B cell (primary cell): ENCODE results near the gene KTI12. TPM values are rescaled to one million over a fixed set of nuclear protein-coding genes. Genes with fewer than 3 reads are reported as not detected.

Source experiments
- ATAC-seq: fragments of 200-7000 bp; cut with Tn5 transposase; one replicate; pipeline ENCODE4 v1.10.0; 2021; ENCODE audit warnings: low read depth, mild to moderate bottlenecking, moderate number of reproducible peaks, moderate library complexity
- CTCF ChIA-PET: fragments of 350-600 bp; sonication (Branson Sonifier 250); formaldehyde crosslinking; loops from one replicate; lab custom pipeline; 2021; ENCODE audit warnings: antibody characterized with exemption, inconsistent platforms; lab: Charles Lee
- POLR2A ChIA-PET: fragments of 350-600 bp; sonication (Branson Sonifier 250); formaldehyde crosslinking; loops from one replicate; lab custom pipeline; 2021; ENCODE audit warnings: antibody characterized with exemption; lab: Charles Lee
- DNase-seq: peaks from one replicate; pipeline ENCODE4 v3.0.0; 2013
- H2AFZ ChIP-seq: 2 replicates; pipeline ENCODE4 v1.6.1; 2012; ENCODE audit warnings: mild to moderate bottlenecking, low read depth, low read length; ENCODE audit not compliant: insufficient read depth, poor library complexity, severe bottlenecking
- H3K27ac ChIP-seq, 2 donors: 1 replicate in 1 of 2; 2 replicates in 1 of 2; pipeline ENCODE4 v1.5.1; 2012 to 2013; ENCODE audit warnings: low read length in 2 of 2, mild to moderate bottlenecking in 2 of 2, moderate library complexity in 1 of 2
- H3K27me3 ChIP-seq, 4 experiments: fragments of 200-600 bp in 1 of 4; sonication (generic) in 1 of 4; replicated peaks in 1 of 4; 1 replicate in 2 of 4; 2 replicates in 2 of 4; pipeline versions ENCODE4 v1.6.1 to v1.7.0; 2013 to 2016; ENCODE audit warnings: low read length in 3 of 4, mild to moderate bottlenecking in 2 of 4, mixed read lengths in 1 of 4, moderate library complexity in 1 of 4; ENCODE audit not compliant: insufficient read depth in 4 of 4, control insufficient read depth in 3 of 4; ENCODE audit errors: control extremely low read depth in 1 of 4
- H3K36me3 ChIP-seq, 2 experiments: replicated peaks in 1 of 2; 1 replicate in 1 of 2; 2 replicates in 1 of 2; pipeline versions ENCODE4 v1.6.1 to v1.7.1; 2013; ENCODE audit warnings: low read length in 1 of 2; ENCODE audit not compliant: insufficient read depth in 2 of 2, control insufficient read depth in 1 of 2; ENCODE audit errors: control extremely low read depth in 1 of 2, extremely low read depth in 1 of 2
- H3K4me1 ChIP-seq, 2 donors: fragments of 200-600 bp in 1 of 2; sonication (generic) in 1 of 2; 1 replicate in 1 of 2; 2 replicates in 1 of 2; pipeline versions ENCODE4 v1.5.1 to v1.6.1; 2013 to 2017; ENCODE audit warnings: low read length in 2 of 2; ENCODE audit not compliant: control insufficient read depth in 2 of 2, insufficient read depth in 2 of 2
- H3K4me2 ChIP-seq: replicated peaks from 2 replicates; pipeline ENCODE3; 2012; ENCODE audit warnings: mild to moderate bottlenecking, low read depth, low read length; ENCODE audit not compliant: poor library complexity, severe bottlenecking
- H3K4me3 ChIP-seq, 5 experiments: fragments of 200-600 bp in 1 of 5; sonication (generic) in 1 of 5; 1 replicate in 3 of 5; 2 replicates in 2 of 5; pipeline versions ENCODE4 v1.5.1 to v1.7.0; 2011 to 2016; ENCODE audit warnings: low read length in 4 of 5, mild to moderate bottlenecking in 4 of 5, low read depth in 2 of 5, control low read depth in 1 of 5, moderate library complexity in 1 of 5; ENCODE audit not compliant: insufficient read depth in 1 of 5; ENCODE audit errors: control extremely low read depth in 1 of 5, extremely low read depth in 1 of 5
- H3K79me2 ChIP-seq: fragments of 200-600 bp; sonication (generic); one replicate; pipeline ENCODE4 v1.6.0; 2016; ENCODE audit warnings: low read length; ENCODE audit not compliant: control insufficient read depth, insufficient read depth
- H3K9ac ChIP-seq: fragments of 200-600 bp; sonication (generic); 2 replicates; pipeline ENCODE4 v1.6.1; 2017; ENCODE audit warnings: mild to moderate bottlenecking, low read length, moderate library complexity
- H3K9me3 ChIP-seq, 3 donors: one replicate each; pipeline versions ENCODE4 v1.6.1 to v1.7.1; 2013; ENCODE audit warnings: low read length in 2 of 3; ENCODE audit not compliant: control insufficient read depth in 2 of 3, insufficient read depth in 1 of 3; ENCODE audit errors: control extremely low read depth in 1 of 3
- H4K20me1 ChIP-seq: 2 replicates; pipeline ENCODE4 v1.6.0; 2012; ENCODE audit warnings: mild to moderate bottlenecking, low read length; ENCODE audit not compliant: insufficient read depth, control insufficient read depth, poor library complexity, severe bottlenecking
- H3K27ac Mint-ChIP-seq: one replicate; pipeline ENCODE4 v1.8.0; 2021; ENCODE audit warnings: mixed read lengths
- H3K27me3 Mint-ChIP-seq: one replicate; pipeline ENCODE4 v1.8.0; 2021; ENCODE audit warnings: mixed read lengths
- H3K4me1 Mint-ChIP-seq: one replicate; pipeline ENCODE4 v1.8.0; 2021; ENCODE audit warnings: mixed read lengths
- H3K4me3 Mint-ChIP-seq: one replicate; pipeline ENCODE4 v1.8.0; 2021; ENCODE audit warnings: mixed read lengths
- H3K9me3 Mint-ChIP-seq: one replicate; pipeline ENCODE4 v1.8.0; 2022; ENCODE audit warnings: mixed read lengths; ENCODE audit not compliant: insufficient read depth
- EZH2 ChIP-seq: IDR thresholded peaks from 2 replicates; pipeline ENCODE4 v1.6.1; 2012; ENCODE audit warnings: borderline replicate concordance, low read depth, mild to moderate bottlenecking, moderate library complexity, low read length; ENCODE audit not compliant: insufficient read depth, poor library complexity, severe bottlenecking
- WGBS: methylation state at CpG from one replicate; pipeline ENCODE4 v1.1.5; 2013; ENCODE audit warnings: missing lambda C conversion rate; ENCODE audit not compliant: insufficient coverage; 5-methylcytosine and 5-hydroxymethylcytosine counted together
- intact Hi-C: fragments of 100-400 bp; cut with micrococcal nuclease; formaldehyde crosslinking; loops from one replicate; pipeline ENCODE4 v1.10.0; 2022
- polyA plus RNA-seq: library from polyadenylated mRNA; depleted of rRNA; stranded (reverse); fragments of >200 nt; gene quantifications from 2 replicates; pipeline ENCODE4 v1.2.3, GENCODE V29; 2012
- total RNA-seq, 2 donors: library from RNA; stranded (reverse); fragments of 120-200 nt in 1 of 2; gene quantifications; 1 replicate in 1 of 2; 2 replicates in 1 of 2; pipeline versions ENCODE4 v1.2.3 to v1.2.4, GENCODE V29; 2013 to 2022
- TF ChIP-seq, protein P1 (sequence below): fragments of 200-600 bp; IDR thresholded peaks from one replicate; pipeline ENCODE4 v1.8.0; 2022; ENCODE audit warnings: antibody characterized with exemption, mild to moderate bottlenecking

Gene KTI12
- total and polyA plus RNA-seq, 2 donors (not counting 1 experiment from before 2014, with no cell fraction given), result 14.7 to 22.5 TPM

DNA sequence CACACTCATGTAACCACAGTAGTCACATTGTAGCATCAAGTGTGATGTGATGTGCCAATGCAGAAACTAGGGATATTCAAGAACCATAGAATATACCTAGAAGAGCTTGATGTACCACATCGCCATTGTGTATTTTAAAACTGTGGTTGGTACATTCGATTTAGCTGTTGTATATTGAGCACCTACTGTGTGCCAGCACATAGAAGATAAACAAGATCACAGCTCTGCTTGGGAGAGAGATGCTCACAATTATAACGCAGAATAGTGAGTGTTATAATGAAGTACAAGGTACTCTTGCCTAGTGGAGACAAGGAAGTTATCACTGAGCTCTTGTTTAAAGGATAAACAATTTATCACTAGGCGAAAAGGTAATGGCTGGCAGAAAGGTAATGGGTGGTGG, 27.2 kb upstream of the KTI12 start:
- no peak overlapping the region for H3K4me3 Mint-ChIP-seq
- DNase-seq (no peak), ATAC-seq (no peak)
- TF ChIP-seq, protein P1, sequence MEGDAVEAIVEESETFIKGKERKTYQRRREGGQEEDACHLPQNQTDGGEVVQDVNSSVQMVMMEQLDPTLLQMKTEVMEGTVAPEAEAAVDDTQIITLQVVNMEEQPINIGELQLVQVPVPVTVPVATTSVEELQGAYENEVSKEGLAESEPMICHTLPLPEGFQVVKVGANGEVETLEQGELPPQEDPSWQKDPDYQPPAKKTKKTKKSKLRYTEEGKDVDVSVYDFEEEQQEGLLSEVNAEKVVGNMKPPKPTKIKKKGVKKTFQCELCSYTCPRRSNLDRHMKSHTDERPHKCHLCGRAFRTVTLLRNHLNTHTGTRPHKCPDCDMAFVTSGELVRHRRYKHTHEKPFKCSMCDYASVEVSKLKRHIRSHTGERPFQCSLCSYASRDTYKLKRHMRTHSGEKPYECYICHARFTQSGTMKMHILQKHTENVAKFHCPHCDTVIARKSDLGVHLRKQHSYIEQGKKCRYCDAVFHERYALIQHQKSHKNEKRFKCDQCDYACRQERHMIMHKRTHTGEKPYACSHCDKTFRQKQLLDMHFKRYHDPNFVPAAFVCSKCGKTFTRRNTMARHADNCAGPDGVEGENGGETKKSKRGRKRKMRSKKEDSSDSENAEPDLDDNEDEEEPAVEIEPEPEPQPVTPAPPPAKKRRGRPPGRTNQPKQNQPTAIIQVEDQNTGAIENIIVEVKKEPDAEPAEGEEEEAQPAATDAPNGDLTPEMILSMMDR, result no peak
- TF ChIP-seq EZH2, result no peak
- intact Hi-C loops, result no loop called here
- Histone ChIP-seq H2AFZ (no peak overlapping the region), H3K79me2 (peaks cover 93% of the 10 kb centered on the region), H3K4me2 (no peak overlapping the region), H3K4me3 (no peak overlapping the region), H3K27me3 (no peaks in the 10 kb centered on the region), H3K36me3 (peaks cover 2 to 53% of the 10 kb centered on the region in 2 experiments), H3K9ac (no peak overlapping the region), H3K27ac (no peak overlapping the region), H4K20me1 (peaks cover 49% of the 10 kb centered on the region), H3K4me1 (peaks cover 14 to 17% of the 10 kb centered on the region in 2 donors), H3K9me3 (no peaks in the 10 kb centered on the region)
- ChIA-PET CTCF (no interaction called here), POLR2A (no interaction called here)
- peaks cover 37% of the 10 kb centered on the region for H3K4me1 Mint-ChIP-seq
- no peak overlapping the region for H3K27ac Mint-ChIP-seq
- no peaks in the 10 kb centered on the region for H3K9me3 Mint-ChIP-seq
- no peaks in the 10 kb centered on the region for H3K27me3 Mint-ChIP-seq
- 100% methylated on average over 3 of the region's 4 CpGs for WGBS

DNA sequence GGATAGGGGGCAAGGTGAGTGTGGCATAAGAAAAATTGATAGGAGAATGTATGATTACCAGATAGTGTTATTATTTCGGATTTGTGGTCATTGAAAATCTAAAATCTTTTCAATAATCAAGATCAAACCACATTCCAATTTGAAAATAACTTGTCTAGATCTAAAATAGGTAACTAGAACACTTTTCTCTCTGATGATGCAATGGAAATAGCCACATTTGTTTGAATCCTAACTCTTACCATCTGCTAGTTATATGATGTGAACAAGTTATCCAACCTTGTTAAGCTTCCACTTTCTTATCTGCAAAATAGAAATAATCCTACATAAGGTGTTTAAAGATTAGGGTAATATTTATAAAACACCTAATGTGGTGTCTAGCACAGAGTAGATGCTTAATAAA, 26.3 kb upstream of the KTI12 start:
- Histone ChIP-seq H3K4me2 (no peak overlapping the region), H2AFZ (no peak overlapping the region), H3K36me3 (peaks cover 1 to 44% of the 10 kb centered on the region in 2 experiments), H3K4me1 (peaks cover 14 to 17% of the 10 kb centered on the region in 2 donors), H3K79me2 (peaks cover 93% of the 10 kb centered on the region), H3K27me3 (no peaks in the 10 kb centered on the region), H4K20me1 (peaks cover 45% of the 10 kb centered on the region), H3K27ac (no peak overlapping the region), H3K4me3 (no peak overlapping the region), H3K9me3 (no peaks in the 10 kb centered on the region), H3K9ac (no peak overlapping the region)
- Mint-ChIP-seq H3K27me3 (no peaks in the 10 kb centered on the region), H3K4me1 (peaks cover 40% of the 10 kb centered on the region), H3K4me3 (no peak overlapping the region), H3K27ac (no peak overlapping the region), H3K9me3 (no peaks in the 10 kb centered on the region)
- ChIA-PET POLR2A (no interaction called here), CTCF (interaction anchor here (1.5 kb wide), 1 partner anchor 13 kb away, joined by 4 read pairs; no protein-coding TSS in a partner anchor)
- no peak for TF ChIP-seq EZH2
- TF ChIP-seq, protein P1, result no peak
- ATAC-seq, result no peak
- intact Hi-C loops, result loop anchor here (5.0 to 10.0 kb wide), 6 partner anchors 82 to 1083 kb away; partner anchors contain the start of genes ECHDC2, OSBPL9, SCP2 and TUT4
- DNase-seq, result no peak
- no CpG with 5 or more reads among the region's 1 CpG for WGBS
